NCI-H446 treated with DMSO at 0.1 percent for 48 hours (cell line): Measurements from ENCODE around the gene MRPL40.

Experiments
- DNase-seq: peaks from one replicate; lab custom pipeline; 2025; lab: John Stamatoyannopoulos, UW

Gene MRPL40

DNA sequence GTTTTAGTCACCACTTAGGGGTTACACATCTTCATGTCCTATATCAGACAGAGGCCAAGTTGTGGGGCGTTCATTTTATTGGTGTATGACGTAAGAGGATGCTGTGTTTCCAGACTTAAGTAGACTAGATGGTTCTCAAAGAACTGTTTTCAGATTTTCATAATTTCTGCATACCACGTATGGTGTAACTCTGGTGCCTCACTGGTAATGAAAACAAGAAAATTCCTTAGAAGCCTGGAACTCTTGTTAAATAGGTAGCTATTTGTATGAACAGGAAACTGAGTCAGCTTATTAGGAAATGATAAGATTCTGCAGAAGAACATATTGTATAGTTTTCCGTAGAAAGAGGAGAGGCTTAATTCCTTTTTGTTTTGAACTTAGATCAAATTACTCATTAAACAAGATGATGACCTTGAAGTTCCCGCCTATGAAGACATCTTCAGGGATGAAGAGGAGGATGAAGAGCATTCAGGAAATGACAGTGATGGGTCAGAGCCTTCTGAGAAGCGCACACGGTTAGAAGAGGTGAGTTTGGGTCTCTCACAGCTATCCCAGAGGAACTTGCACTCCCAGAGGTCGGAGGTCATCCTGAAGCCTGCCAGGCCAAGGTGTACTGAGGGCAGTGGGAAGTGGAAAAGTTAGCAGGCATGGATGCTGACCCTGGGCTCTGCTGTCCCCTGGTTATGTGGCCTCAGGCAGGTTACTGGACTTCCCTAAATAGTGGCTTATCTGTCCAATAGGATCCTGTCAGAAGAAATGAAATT is 51.3 kb downstream of the MRPL40 start:
- no peak for DNase-seq
